Endometrial microvascular endothelial cells (primary cell): Measurements from ENCODE around the gene RNF26. TPM values are rescaled to one million over a fixed set of nuclear protein-coding genes. Genes with fewer than 3 reads are reported as not detected.

Experiments
- in situ Hi-C: cut with HindIII; loops from 2 replicates; pipeline ENCODE4 v1.10.0; 2017; ENCODE audit warnings: low sequenced_read_pairs, low pct_unique_long_range_greater_than_20kb; ENCODE audit errors: inconsistent ontology term
- total RNA-seq: library from RNA; depleted of rRNA; stranded (reverse); fragments of >200 nt; gene quantifications from one replicate; pipeline ENCODE4 v1.2.3, GENCODE V29; 2015; ENCODE audit errors: inconsistent ontology term

RNF26 gene
- total RNA-seq, 1 donor from 2014 or later = 18.2 TPM

GRCh38 chr11:119332111-119332765 is 2.1 kb upstream of the RNF26 start:
- in situ Hi-C loops = no loop called here

DNA sequence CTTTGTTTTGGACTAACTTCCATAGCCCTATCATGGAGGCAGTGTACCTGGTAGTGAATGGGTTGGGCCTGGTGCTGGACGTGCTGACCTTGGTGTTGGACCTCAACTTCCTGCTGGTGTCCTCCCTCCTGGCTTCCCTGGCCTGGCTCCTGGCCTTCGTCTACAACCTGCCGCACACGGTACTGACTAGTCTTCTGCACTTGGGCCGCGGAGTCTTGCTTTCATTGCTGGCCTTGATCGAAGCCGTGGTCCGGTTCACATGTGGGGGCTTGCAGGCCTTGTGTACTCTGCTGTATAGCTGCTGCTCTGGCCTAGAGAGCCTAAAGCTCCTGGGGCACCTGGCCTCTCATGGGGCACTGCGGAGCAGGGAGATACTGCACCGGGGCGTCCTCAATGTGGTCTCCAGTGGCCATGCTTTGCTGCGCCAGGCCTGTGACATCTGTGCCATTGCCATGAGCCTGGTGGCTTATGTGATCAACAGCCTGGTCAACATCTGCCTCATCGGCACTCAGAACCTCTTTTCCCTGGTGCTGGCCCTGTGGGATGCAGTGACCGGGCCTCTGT is 846 bp downstream of the RNF26 start:
- in situ Hi-C loops = no loop called here

DNA sequence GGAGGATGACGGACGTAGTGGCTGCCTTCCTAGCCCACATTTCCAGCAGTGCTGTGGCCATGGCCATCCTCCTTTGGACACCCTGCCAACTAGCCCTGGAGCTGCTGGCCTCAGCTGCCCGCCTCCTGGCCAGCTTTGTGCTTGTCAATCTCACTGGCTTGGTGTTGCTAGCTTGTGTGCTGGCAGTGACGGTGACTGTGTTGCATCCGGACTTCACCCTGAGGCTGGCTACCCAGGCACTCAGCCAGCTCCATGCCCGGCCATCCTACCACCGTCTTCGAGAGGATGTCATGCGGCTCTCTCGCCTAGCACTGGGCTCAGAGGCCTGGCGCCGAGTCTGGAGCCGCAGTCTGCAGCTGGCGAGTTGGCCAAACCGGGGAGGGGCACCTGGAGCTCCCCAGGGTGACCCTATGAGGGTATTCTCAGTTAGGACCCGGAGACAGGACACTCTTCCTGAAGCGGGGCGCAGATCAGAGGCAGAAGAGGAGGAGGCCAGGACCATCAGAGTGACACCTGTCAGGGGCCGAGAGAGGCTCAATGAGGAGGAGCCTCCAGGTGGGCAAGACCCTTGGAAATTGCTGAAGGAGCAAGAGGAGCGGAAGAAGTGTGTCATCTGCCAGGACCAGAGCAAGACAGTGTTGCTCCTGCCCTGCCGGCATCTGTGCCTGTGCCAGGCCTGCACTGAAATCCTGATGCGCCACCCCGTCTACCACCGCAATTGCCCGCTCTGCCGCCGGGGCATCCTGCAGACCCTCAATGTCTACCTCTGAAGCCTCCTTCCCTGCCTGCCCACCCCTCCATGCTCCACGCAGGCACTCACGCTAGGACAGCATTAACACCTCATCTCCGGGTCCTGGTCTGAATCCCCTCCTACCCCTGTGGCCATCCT is 1.6 kb downstream of the RNF26 start:
- in situ Hi-C loops = no loop called here

DNA sequence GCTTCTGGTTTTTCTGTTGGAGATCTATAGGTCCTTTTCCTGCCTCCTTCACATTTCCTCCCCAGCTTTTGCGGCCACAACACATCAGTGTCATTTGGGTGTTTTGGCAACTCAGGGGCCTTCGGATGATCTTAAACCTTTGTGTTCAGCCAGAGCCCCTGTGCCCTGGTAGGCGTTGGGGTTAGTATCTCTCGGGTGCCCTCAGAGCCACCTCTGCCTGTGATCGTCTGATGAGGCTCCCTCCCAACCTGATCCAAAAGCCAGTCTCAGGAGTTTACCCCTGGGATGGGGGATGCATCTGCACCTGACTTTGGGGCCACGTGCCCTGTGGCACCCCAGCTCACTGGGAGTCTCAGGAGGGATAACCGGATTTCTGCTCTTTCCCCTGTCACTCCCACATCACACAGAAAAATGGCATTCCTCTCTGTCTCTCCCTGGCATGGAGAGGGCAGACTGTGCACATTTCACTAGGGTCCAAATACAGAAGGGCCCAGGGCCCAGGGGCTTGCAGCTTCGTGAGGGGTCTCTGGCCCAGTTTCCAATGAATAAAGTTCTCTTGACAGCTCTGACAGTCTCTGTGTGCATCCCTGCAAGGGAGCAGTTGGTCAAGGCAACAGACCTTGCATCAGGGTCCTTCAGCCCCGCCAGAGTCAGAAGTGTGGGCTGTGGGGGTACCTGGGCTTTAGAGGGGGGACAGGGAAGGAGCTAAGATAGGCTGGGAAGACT is 2.6 kb downstream of the RNF26 start:
- in situ Hi-C loops = no loop called here

DNA sequence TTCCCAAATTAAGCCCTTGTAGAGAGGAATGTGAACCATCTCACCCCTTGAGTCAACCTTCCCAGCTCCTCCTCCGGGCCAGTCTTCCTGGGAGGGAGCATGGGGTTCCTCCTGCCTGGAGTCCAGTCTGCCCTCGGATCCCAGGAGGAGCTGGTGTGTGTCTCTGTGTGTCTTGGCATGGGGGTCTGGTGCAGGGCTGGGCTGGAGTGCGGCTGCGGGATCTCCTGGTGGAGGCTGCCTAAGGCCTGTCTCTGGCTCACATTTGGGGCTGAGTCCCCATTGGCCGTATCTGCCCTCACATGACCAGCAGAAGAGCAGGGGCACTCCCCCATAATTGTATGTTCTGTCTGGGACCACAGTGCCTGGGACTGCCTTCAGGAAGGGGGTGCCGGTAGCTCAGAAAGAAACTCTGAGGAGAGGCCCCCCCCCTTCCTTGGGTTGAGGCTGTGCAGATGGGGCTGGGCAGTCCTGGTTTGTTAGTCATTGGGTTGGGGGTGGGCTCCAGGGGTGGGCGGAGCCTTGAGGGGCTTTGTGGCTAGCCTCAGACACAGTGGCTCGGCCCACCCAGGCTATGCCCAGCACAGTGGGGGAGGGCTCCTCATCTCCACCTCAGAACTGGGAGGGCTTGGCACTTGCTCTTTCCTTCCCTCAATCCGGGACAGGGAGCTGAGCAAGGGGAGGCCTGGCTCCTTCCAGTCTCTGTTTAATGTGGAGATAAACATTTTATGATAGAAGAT is 3.4 kb downstream of the RNF26 start:
- in situ Hi-C loops = no loop called here

DNA sequence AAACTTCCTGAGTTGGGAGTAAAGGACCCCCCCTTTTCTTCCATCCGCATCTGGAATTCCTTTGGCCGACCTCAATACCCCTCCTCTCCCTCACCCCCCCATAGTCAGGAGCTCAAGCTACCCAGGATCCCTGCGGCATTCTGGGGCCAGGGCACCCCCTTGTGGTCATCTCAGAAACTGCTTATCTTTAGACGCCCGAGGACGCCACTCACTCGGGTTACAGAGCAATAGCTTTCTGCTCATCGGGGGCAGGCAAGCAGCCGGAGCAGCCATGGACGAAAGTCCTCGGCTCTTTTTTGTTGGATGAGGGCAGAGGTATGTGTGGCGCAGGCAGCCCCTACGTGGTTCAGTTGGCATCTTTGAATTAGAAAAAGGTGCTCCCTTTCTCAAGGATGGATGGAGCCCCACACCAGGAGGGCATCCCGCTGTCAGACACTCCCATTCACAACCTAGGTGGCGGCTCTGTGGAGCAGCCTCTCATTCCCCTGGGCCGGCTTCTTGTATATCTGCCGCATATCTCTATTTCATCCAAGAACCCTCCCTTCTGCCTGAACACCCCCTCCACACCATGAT is 4.1 kb downstream of the RNF26 start:
- in situ Hi-C loops = no loop called here

DNA sequence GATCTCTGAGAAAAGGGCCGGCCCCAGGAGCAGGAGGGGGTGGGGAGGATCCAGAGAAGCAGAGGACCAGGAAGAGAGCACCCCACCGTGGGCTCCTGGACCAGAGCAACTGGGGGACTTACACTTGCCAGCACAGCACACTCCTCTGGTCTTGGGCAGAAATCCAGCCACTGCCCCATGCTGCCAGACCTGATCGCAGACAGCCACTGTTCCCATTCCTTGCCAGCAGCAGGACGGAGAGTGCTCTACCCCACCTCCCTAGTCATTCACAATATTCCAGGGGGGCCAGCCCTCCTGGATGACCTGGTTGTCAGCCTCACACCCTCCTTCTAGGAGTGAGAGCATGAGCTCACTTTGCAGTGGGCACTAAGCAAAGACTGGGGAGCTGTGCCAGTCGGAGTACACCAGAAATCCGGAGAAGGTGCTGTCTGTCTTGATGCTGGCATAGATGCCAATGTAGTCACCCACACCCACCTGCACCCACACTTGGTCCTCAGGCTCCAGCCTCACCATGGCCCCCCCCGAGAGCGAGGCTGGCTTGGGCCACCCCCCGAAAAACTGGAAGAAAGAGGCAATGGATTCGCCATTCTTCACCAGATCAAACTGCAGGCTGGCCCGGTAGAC is 4.8 kb downstream of the RNF26 start:
- in situ Hi-C loops = no loop called here

GRCh38 chr11:119339589-119340334 is 5.4 kb downstream of the RNF26 start:
- in situ Hi-C loops = no loop called here

DNA sequence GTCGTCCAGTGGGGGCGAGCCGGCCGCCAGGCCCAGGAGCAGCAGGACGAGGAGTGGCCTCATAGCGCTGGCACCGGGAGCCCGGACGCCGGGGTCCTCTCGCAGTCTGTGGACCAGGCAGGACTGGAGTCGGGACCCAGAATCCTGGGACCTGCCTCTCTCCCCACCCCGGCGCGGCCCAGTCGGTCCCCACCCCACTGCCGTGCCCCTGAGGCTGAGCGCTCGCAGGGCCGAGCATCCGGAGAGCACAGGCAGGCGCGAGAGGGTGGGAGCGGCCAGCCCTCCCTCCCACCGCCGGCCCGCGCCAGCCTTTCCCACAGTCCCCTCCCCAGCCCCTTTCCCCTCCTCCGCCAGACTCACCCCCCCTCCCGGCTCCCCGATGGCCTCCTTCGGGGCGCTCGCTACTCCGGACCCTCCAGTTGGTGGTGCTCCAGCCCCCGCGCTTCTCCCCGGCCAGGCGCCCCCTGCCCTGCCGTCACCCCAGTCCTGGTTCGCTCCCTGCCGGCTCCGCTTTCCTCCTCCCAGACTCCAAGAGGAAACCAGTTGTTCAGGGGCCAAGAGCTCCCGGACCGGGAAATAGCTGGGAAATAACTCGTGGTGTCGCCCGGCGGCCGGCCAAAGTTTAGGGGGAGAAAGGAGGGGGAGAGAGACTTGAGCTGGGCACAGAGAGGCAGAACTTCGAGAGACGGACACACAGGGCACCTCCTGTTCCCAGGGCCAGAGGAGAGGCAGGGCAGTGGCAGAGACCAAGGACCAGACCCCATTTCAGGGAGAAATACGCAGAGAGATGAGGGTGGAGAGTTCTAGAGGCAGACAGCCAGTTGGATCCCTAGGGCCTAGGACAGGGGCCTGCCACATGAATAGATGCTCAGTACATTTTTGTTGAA is 6.3 kb downstream of the RNF26 start, which contains the start of gene C1QTNF5:
C1QTNF5 (minus strand) TSS at position 549 of the 887 bp plus-strand sequence; CDS start at position 63, 486 bp downstream.
- in situ Hi-C loops = no loop called here

DNA sequence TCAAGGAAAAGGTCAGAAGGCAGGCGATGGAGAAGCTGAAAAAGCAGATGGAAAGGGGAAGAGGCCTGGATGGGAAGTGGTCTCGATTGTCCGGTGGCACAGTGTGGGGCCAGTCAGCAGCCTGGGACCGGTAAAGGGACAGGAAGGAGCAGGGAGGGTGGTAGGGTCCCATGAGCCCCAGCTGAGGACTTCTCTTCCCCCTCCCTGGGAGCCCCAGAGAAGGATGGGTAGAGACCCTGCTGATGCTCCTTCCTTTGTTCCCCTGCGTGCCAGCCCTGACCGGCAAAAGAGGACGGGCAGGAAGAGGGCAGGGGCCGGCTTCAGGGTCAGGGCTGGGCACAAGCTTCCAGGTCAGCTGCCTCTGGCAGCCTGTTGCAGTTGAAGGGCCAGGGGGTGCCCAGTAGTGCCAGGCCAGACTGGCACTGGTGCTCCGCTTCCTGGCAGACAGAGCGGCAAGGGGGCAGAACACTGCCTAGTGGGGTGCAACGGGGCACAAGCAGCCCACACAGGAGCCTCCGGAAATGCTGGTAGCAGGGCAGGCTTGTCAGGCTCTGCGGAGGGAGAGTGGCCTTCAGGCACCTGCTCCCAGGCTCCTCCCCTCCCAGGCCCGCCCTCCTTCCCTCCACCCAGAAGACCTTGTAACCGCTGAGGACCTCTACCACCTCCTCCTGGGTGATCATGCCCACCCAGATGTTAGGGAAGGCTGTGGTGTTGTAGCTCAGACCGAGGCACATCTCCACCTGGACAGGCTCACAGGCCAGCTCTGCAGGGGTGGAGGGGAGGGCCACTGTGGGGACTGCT is 7.1 kb downstream of the RNF26 start:
- in situ Hi-C loops = no loop called here

GRCh38 chr11:119342023-119342300 is 7.6 kb downstream of the RNF26 start:
- in situ Hi-C loops = no loop called here

GRCh38 chr11:119342362-119343130 is 8.2 kb downstream of the RNF26 start:
- in situ Hi-C loops = no loop called here

DNA sequence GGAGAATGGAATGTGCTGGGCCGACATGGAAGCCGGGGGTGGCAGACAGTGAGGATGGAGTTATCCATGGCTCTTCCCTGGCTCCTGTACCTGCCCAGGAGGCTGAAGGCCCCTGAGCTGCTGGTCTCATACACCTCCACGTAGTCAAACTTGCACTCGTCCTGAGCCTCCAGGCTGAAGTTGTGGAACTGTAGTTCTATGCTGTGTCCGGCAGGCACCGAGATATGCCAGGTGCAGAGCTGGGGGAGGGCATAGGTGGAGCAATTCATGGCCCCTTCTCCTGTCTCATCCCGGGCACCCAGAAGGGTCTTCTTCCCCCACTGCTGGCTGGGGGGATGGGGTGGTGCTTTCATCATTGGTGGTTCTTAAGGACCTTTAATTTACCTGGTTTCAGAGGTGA is 9.4 kb downstream of the RNF26 start:
- in situ Hi-C loops = no loop called here

GRCh38 chr11:119344291-119345010 is 10.1 kb downstream of the RNF26 start:
- in situ Hi-C loops = no loop called here

DNA sequence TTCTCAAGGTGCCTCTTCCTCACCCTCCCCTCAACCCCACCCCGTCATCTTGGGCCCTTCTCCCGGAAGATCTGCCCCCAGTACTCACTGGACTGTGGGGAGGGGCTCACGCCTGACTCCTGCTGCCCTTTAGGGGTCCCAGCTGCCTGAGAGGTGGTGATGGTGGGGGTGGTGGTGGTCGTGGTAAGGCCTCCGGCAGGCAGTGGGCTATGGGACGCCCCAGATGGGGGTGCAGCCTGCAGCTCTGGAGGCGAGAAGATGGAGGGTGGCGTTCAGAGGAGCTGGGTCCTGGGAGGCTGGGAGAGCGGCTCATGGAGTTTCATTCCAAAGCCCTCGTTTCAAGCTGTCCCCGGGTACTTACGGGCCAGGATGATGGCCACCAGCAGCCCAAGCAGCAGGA is 11.4 kb downstream of the RNF26 start:
- in situ Hi-C loops = no loop called here
